SHP77 treated with DMSO at 0.1 percent for 48 hours (cell line): ENCODE data around the gene MYO1H.
"Not testable (repeated sequence)": the region's sequence is repeated elsewhere in the genome, so short reads cannot be mapped to it uniquely, and the experiment has no call there.

Experiments used
- DNase-seq: peaks from one replicate; lab custom pipeline; 2025; lab: John Stamatoyannopoulos, UW

Gene MYO1H

GRCh38 chr12:109473526-109474270 is 126.0 kb downstream of the MYO1H start:
- not testable (repeated sequence) for DNase-seq

GRCh38 chr12:109475121-109475520 is 127.4 kb downstream of the MYO1H start:
- no peak for DNase-seq

GRCh38 chr12:109475993-109476806 is 128.5 kb downstream of the MYO1H start:
- DNase-seq: no peak

- DNase-seq: no peak
Measured at GRCh38 chr12:109476807-109477184, 129.1 kb downstream of the MYO1H start.

- peak; percentile 36 for DNase-seq
Measured at GRCh38 chr12:109477185-109477962, 129.7 kb downstream of the MYO1H start, which contains the start of the genes KCTD10 and UBE3B. Gene KCTD10 (minus strand): TSS chr12:109477300. CDS start chr12:109477262, 38 bp downstream. Gene UBE3B (plus strand): TSS chr12:109477634. CDS start chr12:109483552, 5,918 bp downstream.

GRCh38 chr12:109477963-109478315 is 130.2 kb downstream of the MYO1H start:
- no peak for DNase-seq

- DNase-seq: no peak
Measured at GRCh38 chr12:109479761-109480160, 132.1 kb downstream of the MYO1H start.

- DNase-seq: no peak
Measured at GRCh38 chr12:109480356-109480755, 132.7 kb downstream of the MYO1H start.

- DNase-seq: no peak
Measured at GRCh38 chr12:109481863-109482262, 134.2 kb downstream of the MYO1H start.

- DNase-seq: no peak
Measured at GRCh38 chr12:109482491-109482890, 134.8 kb downstream of the MYO1H start.

- no peak for DNase-seq
Measured at GRCh38 chr12:109482894-109483293, 135.2 kb downstream of the MYO1H start.

GRCh38 chr12:109483346-109483745 is 135.6 kb downstream of the MYO1H start:
- no peak for DNase-seq

GRCh38 chr12:109485201-109485600 is 137.5 kb downstream of the MYO1H start:
- no peak for DNase-seq

GRCh38 chr12:109487181-109488050 is 139.7 kb downstream of the MYO1H start:
- no peak for DNase-seq

- no peak for DNase-seq
Measured at GRCh38 chr12:109488051-109488665, 140.5 kb downstream of the MYO1H start.

GRCh38 chr12:109489016-109489954 is 141.6 kb downstream of the MYO1H start:
- no peak for DNase-seq

GRCh38 chr12:109489955-109490565 is 142.4 kb downstream of the MYO1H start:
- DNase-seq: no peak

GRCh38 chr12:109491671-109492070 is 144.0 kb downstream of the MYO1H start:
- no peak for DNase-seq

GRCh38 chr12:109492371-109492770 is 144.7 kb downstream of the MYO1H start:
- DNase-seq: no peak
